Activated T-cell treated with anti-CD3 and anti-CD28 coated beads, Interleukin-2, amount 50 U/mL, for 24 hours (primary cell): ENCODE results near the gene KRTAP5-6.

Experiments
- DNase-seq: peaks from one replicate; pipeline ENCODE4 v3.0.0-alpha.2; 2020
- H3K27ac Mint-ChIP-seq: 2 replicates; pipeline ENCODE4 v1.8.0; 2020; ENCODE audit warnings: mild to moderate bottlenecking, mixed read lengths
- H3K27me3 Mint-ChIP-seq: 2 replicates; pipeline ENCODE4 v1.8.0; 2020; ENCODE audit warnings: mixed read lengths
- H3K36me3 Mint-ChIP-seq: 2 replicates; pipeline ENCODE4 v1.8.0; 2020; ENCODE audit warnings: low read depth, mixed read lengths
- H3K4me1 Mint-ChIP-seq: 2 replicates; pipeline ENCODE4 v1.8.0; 2020; ENCODE audit warnings: low read depth, mixed read lengths
- H3K4me3 Mint-ChIP-seq: 2 replicates; pipeline ENCODE4 v1.8.0; 2020; ENCODE audit warnings: mild to moderate bottlenecking, moderate library complexity, mixed read lengths
- H3K9me3 Mint-ChIP-seq: 2 replicates; pipeline ENCODE4 v1.8.0; 2020; ENCODE audit warnings: mixed read lengths

The KRTAP5-6 gene

GRCh38 chr11:1727861-1728260 lies 30.9 kb downstream of the KRTAP5-6 start:
- Mint-ChIP-seq H3K4me1 (peaks cover 39% of the 10 kb centered on the region), H3K27ac (peak overlapping the region; percentile 84), H3K36me3 (no peaks in the 10 kb centered on the region), H3K9me3 (no peaks in the 10 kb centered on the region), H3K4me3 (no peak overlapping the region), H3K27me3 (peaks cover 50% of the 10 kb centered on the region)
- no peak for DNase-seq

GRCh38 chr11:1728301-1728700 lies 31.3 kb downstream of the KRTAP5-6 start:
- peak overlapping the region; percentile 84 for H3K27ac Mint-ChIP-seq

GRCh38 chr11:1728931-1729691 lies 32.1 kb downstream of the KRTAP5-6 start:
- H3K27ac Mint-ChIP-seq = peak overlapping the region; percentile 84
- peak overlapping the region; percentile 45 for H3K4me3 Mint-ChIP-seq
- peaks cover 59% of the 10 kb centered on the region for H3K27me3 Mint-ChIP-seq
- DNase-seq = no peak
- peaks cover 46% of the 10 kb centered on the region for H3K4me1 Mint-ChIP-seq
- no peaks in the 10 kb centered on the region for H3K36me3 Mint-ChIP-seq
- H3K9me3 Mint-ChIP-seq = no peaks in the 10 kb centered on the region

More at GRCh38 chr11:1728301-1728700, 31.3 kb downstream of the KRTAP5-6 start:
- Mint-ChIP-seq H3K9me3 (no peaks in the 10 kb centered on the region), H3K4me3 (no peak overlapping the region), H3K4me1 (peaks cover 38% of the 10 kb centered on the region), H3K27me3 (peaks cover 51% of the 10 kb centered on the region), H3K36me3 (no peaks in the 10 kb centered on the region)
- DNase-seq = no peak

DNA sequence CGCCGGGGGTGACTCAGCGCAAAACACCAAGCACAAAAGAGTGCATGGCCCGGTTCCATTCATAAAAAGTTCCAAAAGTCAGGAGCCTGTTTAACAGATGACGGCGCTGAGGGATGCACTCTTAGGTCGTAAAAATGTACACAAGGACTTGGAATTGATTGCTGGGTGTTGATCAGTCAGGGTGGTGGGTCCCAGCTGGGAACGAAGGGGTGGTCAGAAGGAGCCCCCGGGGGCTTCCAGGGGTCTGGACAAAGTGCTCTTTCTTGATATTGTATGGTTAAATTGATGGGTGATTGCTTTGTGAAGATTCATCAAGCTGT lies 32.7 kb downstream of the KRTAP5-6 start:
- peak overlapping the region; percentile 45 for H3K4me3 Mint-ChIP-seq
- no peaks in the 10 kb centered on the region for H3K36me3 Mint-ChIP-seq
- no peaks in the 10 kb centered on the region for H3K9me3 Mint-ChIP-seq
- peaks cover 61% of the 10 kb centered on the region for H3K27me3 Mint-ChIP-seq
- H3K27ac Mint-ChIP-seq = peak overlapping the region; percentile 84
- H3K4me1 Mint-ChIP-seq = peaks cover 49% of the 10 kb centered on the region
- no peak for DNase-seq

DNA sequence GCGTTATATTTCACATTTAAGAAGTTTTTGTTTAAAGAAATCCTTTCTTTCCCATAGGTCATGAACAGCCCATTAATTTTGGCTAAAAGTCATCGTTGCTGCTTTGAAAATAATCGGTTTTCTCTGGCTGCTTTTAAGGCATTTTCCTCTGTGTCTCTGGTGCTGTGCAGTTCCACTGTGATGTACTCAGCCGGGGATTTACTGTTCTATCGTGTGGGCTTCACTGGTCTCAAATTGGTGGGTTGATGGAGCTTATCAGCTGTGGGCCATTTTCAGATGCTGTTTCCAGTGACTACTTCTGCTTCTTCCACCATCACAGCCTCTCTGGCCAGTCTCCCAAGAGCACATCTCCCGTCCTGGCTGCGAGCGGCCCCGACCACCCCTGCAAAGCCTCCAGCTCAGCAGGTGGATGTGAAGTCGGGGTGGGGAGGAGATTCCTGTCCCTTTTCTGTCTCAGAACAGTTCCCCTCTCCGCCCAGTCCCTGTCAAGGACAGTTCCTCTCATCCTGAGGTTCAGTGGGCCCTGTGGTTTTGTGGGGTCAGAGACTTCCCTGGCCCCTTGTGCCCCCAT lies 33.1 kb downstream of the KRTAP5-6 start:
- Mint-ChIP-seq H3K4me3 (no peak overlapping the region), H3K4me1 (peaks cover 49% of the 10 kb centered on the region), H3K9me3 (no peaks in the 10 kb centered on the region), H3K36me3 (no peaks in the 10 kb centered on the region), H3K27me3 (peaks cover 61% of the 10 kb centered on the region), H3K27ac (no peak overlapping the region)
- no peak for DNase-seq

- no peaks in the 10 kb centered on the region for H3K36me3 Mint-ChIP-seq
- H3K27ac Mint-ChIP-seq = no peak overlapping the region
- peaks cover 45% of the 10 kb centered on the region for H3K4me1 Mint-ChIP-seq
- H3K27me3 Mint-ChIP-seq = peaks cover 57% of the 10 kb centered on the region
- no peak for DNase-seq
- no peak overlapping the region for H3K4me3 Mint-ChIP-seq
- H3K9me3 Mint-ChIP-seq = peaks cover 10% of the 10 kb centered on the region
Measured at GRCh38 chr11:1731451-1732059, 34.6 kb downstream of the KRTAP5-6 start.

DNA sequence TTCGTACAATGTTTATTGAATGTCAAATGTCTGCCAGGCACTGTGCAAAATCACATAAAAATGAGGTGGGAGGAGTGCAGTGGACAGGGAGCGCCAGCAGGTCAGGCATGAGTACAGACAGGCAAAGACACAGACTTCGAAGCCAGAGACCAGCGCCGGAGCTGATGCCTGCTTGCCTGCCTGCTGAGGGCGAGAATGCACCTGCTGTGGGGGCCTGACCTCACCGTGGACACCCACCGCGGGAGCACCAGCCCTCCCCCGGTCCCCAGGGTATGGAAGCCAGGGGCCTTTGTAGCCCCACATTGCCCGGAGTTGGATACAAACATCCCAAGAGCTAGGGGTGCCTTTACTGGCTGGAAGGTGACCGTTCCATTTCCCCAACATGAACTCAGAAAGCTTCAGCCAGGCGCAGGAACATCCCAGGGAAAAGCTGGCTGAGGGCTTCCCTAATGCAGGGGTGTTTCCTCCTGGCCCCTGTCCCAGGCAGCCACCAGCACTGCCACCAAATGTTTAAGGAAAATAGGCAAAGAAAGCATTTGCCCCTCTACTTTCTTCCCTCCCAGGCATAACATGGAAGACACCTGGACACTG lies 35.5 kb downstream of the KRTAP5-6 start:
- H3K9me3 Mint-ChIP-seq = peaks cover 18% of the 10 kb centered on the region
- no peak overlapping the region for H3K27ac Mint-ChIP-seq
- peaks cover 38% of the 10 kb centered on the region for H3K4me1 Mint-ChIP-seq
- no peak for DNase-seq
- H3K36me3 Mint-ChIP-seq = no peaks in the 10 kb centered on the region
- H3K4me3 Mint-ChIP-seq = no peak overlapping the region
- H3K27me3 Mint-ChIP-seq = peaks cover 50% of the 10 kb centered on the region

- Mint-ChIP-seq H3K4me3 (no peak overlapping the region), H3K27ac (no peak overlapping the region), H3K9me3 (peaks cover 19% of the 10 kb centered on the region), H3K36me3 (no peaks in the 10 kb centered on the region), H3K4me1 (peaks cover 31% of the 10 kb centered on the region), H3K27me3 (peaks cover 43% of the 10 kb centered on the region)
- DNase-seq = no peak
Measured at GRCh38 chr11:1733009-1733715, 36.2 kb downstream of the KRTAP5-6 start.

DNA sequence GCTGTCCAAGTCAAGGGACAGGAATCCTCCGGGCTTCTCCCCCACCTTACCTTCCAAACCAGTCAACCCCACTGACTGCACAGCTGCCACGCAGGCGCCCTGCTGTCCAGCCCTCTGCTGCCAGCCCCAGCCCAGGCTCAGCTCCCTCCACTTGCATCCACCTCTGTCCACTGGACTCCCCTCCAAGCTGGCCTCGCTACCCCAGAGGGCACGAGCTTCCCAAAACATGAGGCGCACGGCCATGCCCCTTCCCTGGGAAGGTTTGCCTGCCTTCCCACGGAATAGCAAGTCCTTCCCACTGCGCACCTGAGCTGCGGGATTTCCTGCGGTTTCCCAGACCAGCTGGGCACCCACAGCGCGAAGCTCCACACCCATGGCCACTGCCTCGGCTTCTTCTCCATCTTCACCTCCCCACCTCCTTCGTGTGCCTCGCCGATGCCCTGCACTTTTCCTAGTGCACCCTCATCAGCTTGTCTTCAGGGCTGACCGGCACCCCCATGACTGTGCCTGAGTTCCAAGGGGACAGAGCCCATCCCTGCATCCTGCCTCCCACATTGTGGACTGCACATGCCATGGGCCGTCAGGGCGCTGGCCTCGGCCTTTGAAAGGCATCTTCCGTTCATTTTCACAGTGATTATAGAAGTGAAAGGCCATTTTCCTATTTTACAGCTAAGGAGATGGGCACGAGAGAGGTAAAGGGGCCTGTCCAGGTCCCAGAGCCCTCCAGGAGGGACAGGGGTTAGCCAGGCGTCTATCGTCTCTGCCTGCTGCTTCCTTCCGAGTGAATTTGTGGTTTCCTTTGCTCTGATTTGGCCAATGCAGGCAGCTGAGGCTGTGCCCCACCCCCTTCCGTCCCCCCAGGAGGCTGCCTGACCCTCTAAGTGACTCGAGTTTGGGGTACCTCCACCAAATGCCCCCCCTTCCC lies 37.0 kb downstream of the KRTAP5-6 start:
- H3K36me3 Mint-ChIP-seq = no peaks in the 10 kb centered on the region
- no peak overlapping the region for H3K4me3 Mint-ChIP-seq
- DNase-seq = no peak
- H3K4me1 Mint-ChIP-seq = peaks cover 24% of the 10 kb centered on the region
- peaks cover 38% of the 10 kb centered on the region for H3K27me3 Mint-ChIP-seq
- H3K27ac Mint-ChIP-seq = no peak overlapping the region
- peaks cover 19% of the 10 kb centered on the region for H3K9me3 Mint-ChIP-seq

GRCh38 chr11:1734641-1735081 lies 37.7 kb downstream of the KRTAP5-6 start:
- peaks cover 17% of the 10 kb centered on the region for H3K4me1 Mint-ChIP-seq
- H3K9me3 Mint-ChIP-seq = peaks cover 19% of the 10 kb centered on the region
- H3K4me3 Mint-ChIP-seq = no peak overlapping the region
- peaks cover 32% of the 10 kb centered on the region for H3K27me3 Mint-ChIP-seq
- no peak overlapping the region for H3K27ac Mint-ChIP-seq
- no peaks in the 10 kb centered on the region for H3K36me3 Mint-ChIP-seq
- DNase-seq = no peak

DNA sequence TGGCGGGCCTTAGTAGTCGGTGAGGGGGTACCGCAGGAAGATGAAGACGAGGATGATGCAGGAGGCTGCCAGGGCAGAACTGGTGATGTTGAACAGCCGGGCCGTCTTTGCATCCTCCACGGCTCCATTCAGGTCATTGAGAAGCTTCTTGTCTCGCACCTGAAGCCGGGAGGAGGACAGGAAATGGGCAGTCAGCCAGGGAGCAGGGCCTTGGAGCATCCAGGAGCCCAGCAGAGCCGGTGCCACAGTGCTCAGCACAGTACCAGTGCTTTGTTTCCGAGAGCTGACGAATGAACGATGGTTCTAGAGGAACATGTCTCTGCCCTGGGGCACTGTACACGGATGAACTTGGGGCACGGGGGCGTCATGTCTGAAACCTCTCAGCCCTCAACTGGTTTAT lies 38.3 kb downstream of the KRTAP5-6 start:
- Mint-ChIP-seq H3K27ac (no peak overlapping the region), H3K9me3 (peaks cover 19% of the 10 kb centered on the region), H3K27me3 (peaks cover 31% of the 10 kb centered on the region), H3K4me3 (no peak overlapping the region), H3K4me1 (peaks cover 11% of the 10 kb centered on the region), H3K36me3 (no peaks in the 10 kb centered on the region)
- DNase-seq = no peak

GRCh38 chr11:1736447-1736992 lies 39.5 kb downstream of the KRTAP5-6 start:
- H3K27me3 Mint-ChIP-seq = peaks cover 20% of the 10 kb centered on the region
- no peaks in the 10 kb centered on the region for H3K36me3 Mint-ChIP-seq
- peaks cover 11% of the 10 kb centered on the region for H3K4me1 Mint-ChIP-seq
- H3K4me3 Mint-ChIP-seq = no peak overlapping the region
- no peak overlapping the region for H3K27ac Mint-ChIP-seq
- no peak for DNase-seq
- peaks cover 19% of the 10 kb centered on the region for H3K9me3 Mint-ChIP-seq

GRCh38 chr11:1737080-1737757 lies 40.2 kb downstream of the KRTAP5-6 start:
- peaks cover 19% of the 10 kb centered on the region for H3K9me3 Mint-ChIP-seq
- no peak overlapping the region for H3K4me3 Mint-ChIP-seq

More at GRCh38 chr11:1737080-1737757, 40.2 kb downstream of the KRTAP5-6 start:
- Mint-ChIP-seq H3K4me1 (peaks cover 11% of the 10 kb centered on the region), H3K36me3 (no peaks in the 10 kb centered on the region), H3K27ac (no peak overlapping the region), H3K27me3 (peaks cover 13% of the 10 kb centered on the region)
- no peak for DNase-seq
